ENCODE results near the gene MYMX.

Gene MYMX

GRCh38 chr6:44176130-44176761 is 40.5 kb upstream of the MYMX start:
- H3K4me1 ChIP-seq (ENCODE audit: control extremely low read depth in 1 of 4, control insufficient read depth in 4 of 4, insufficient read depth in 4 of 4, low read length in 3 of 4) = peaks cover 0 to 25% (median 23%) of the 10 kb centered on the region in 4 experiments
- no peaks in the 10 kb centered on the region for H3K9me3 ChIP-seq (ENCODE audit: control extremely low read depth in 1 of 5, control insufficient read depth in 4 of 5, insufficient read depth in 2 of 5, low read depth in 1 of 5, low read length in 4 of 5)
- ChIA-PET CTCF (interaction anchor here (0.6 to 4.2 kb wide), 21 partner anchors 13 to 137 kb away, joined by 3 to 44 read pairs (median 4); partner anchors contain the start of genes AARS2, CAPN11, MYMX and SLC29A1), POLR2A (interaction anchor here (0.9 to 1.4 kb wide), 4 partner anchors 10 to 81 kb away, joined by 3 to 6 read pairs (median 4); partner anchors contain the start of gene HSP90AB1)
- peak overlapping the region in 4 of 7 experiments; percentile 23 to 65 (median 46) for H3K4me3 ChIP-seq (ENCODE audit: control insufficient read depth in 1 of 7, extremely low read depth in 1 of 7, insufficient read depth in 4 of 7, low read depth in 2 of 7, low read length in 6 of 7)
- DNase-seq = no peak
- no peaks in the 10 kb centered on the region for H3K36me3 ChIP-seq (ENCODE audit: control insufficient read depth in 4 of 4, insufficient read depth in 4 of 4, low read length in 3 of 4)
- 87% methylated on average over 7 of the region's 15 CpGs for WGBS (ENCODE audit: insufficient coverage)
- H3K27me3 ChIP-seq (replicated peaks in 2 of 5; ENCODE audit: control insufficient read depth in 4 of 5, insufficient read depth in 5 of 5, low read length in 4 of 5) = no peaks in the 10 kb centered on the region
- H3K27ac ChIP-seq (ENCODE audit: insufficient read depth in 1 of 2, low read depth in 1 of 2, low read length in 2 of 2, poor library complexity in 1 of 2, severe bottlenecking in 2 of 2) = no peak overlapping the region

- H3K9me3 ChIP-seq (ENCODE audit: control extremely low read depth in 1 of 5, control insufficient read depth in 4 of 5, insufficient read depth in 2 of 5, low read depth in 1 of 5, low read length in 4 of 5) = no peaks in the 10 kb centered on the region
- ChIA-PET POLR2A (interaction anchor here (0.9 to 1.4 kb wide), 5 partner anchors 9 to 80 kb away, joined by 3 to 6 read pairs (median 4); partner anchors contain the start of gene HSP90AB1), CTCF (interaction anchor here (0.6 to 4.2 kb wide), 23 partner anchors 13 to 136 kb away, joined by 3 to 44 read pairs (median 4); partner anchors contain the start of genes AARS2, CAPN11, HSP90AB1 and MYMX)
- no peaks in the 10 kb centered on the region for H3K27me3 ChIP-seq (replicated peaks in 2 of 5; ENCODE audit: control insufficient read depth in 4 of 5, insufficient read depth in 5 of 5, low read length in 4 of 5)
- peak overlapping the region in 4 of 7 experiments; percentile 23 to 65 (median 46) for H3K4me3 ChIP-seq (ENCODE audit: control insufficient read depth in 1 of 7, extremely low read depth in 1 of 7, insufficient read depth in 4 of 7, low read depth in 2 of 7, low read length in 6 of 7)
- H3K27ac ChIP-seq (ENCODE audit: insufficient read depth in 1 of 2, low read depth in 1 of 2, low read length in 2 of 2, poor library complexity in 1 of 2, severe bottlenecking in 2 of 2) = peak overlapping the region in 1 of 2 experiments; percentile 55
- WGBS (ENCODE audit: insufficient coverage) = 21% methylated on average over 16 of the region's 24 CpGs
- peaks cover 0 to 25% (median 23%) of the 10 kb centered on the region in 4 experiments for H3K4me1 ChIP-seq (ENCODE audit: control extremely low read depth in 1 of 4, control insufficient read depth in 4 of 4, insufficient read depth in 4 of 4, low read length in 3 of 4)
- DNase-seq = peak; percentile 81 to 96 (median 96)
- H3K36me3 ChIP-seq (ENCODE audit: control insufficient read depth in 4 of 4, insufficient read depth in 4 of 4, low read length in 3 of 4) = no peaks in the 10 kb centered on the region
Observed at GRCh38 chr6:44176762-44177509, 39.8 kb upstream of the MYMX start.

GRCh38 chr6:44177691-44178423 is 38.9 kb upstream of the MYMX start:
- no peak for DNase-seq
- no peaks in the 10 kb centered on the region for H3K36me3 ChIP-seq (ENCODE audit: control insufficient read depth in 4 of 4, insufficient read depth in 4 of 4, low read length in 3 of 4)
- POLR2A ChIA-PET = interaction anchor here (0.9 to 1.4 kb wide), 3 partner anchors 8 to 79 kb away, joined by 3 to 4 read pairs (median 3); no protein-coding TSS in a partner anchor

GRCh38 chr6:44178424-44179071 is 38.2 kb upstream of the MYMX start:
- DNase-seq = no peak
- CTCF ChIA-PET = interaction anchor here (0.6 to 4.2 kb wide), 9 partner anchors 19 to 127 kb away, joined by 3 to 44 read pairs (median 3); no protein-coding TSS in a partner anchor
- WGBS (ENCODE audit: insufficient coverage) = 98% methylated on average over 7 of the region's 9 CpGs
- POLR2A ChIA-PET = no interaction called here
- no peak overlapping the region for H3K4me3 ChIP-seq (ENCODE audit: control insufficient read depth in 1 of 7, extremely low read depth in 1 of 7, insufficient read depth in 4 of 7, low read depth in 2 of 7, low read length in 6 of 7)
- no peaks in the 10 kb centered on the region for H3K27me3 ChIP-seq (replicated peaks in 2 of 5; ENCODE audit: control insufficient read depth in 4 of 5, insufficient read depth in 5 of 5, low read length in 4 of 5)
- H3K4me1 ChIP-seq (ENCODE audit: control extremely low read depth in 1 of 4, control insufficient read depth in 4 of 4, insufficient read depth in 4 of 4, low read length in 3 of 4) = peaks cover 0 to 20% (median 18%) of the 10 kb centered on the region in 4 experiments
- H3K9me3 ChIP-seq (ENCODE audit: control extremely low read depth in 1 of 5, control insufficient read depth in 4 of 5, insufficient read depth in 2 of 5, low read depth in 1 of 5, low read length in 4 of 5) = no peaks in the 10 kb centered on the region
- no peaks in the 10 kb centered on the region for H3K36me3 ChIP-seq (ENCODE audit: control insufficient read depth in 4 of 4, insufficient read depth in 4 of 4, low read length in 3 of 4)
- H3K27ac ChIP-seq (ENCODE audit: insufficient read depth in 1 of 2, low read depth in 1 of 2, low read length in 2 of 2, poor library complexity in 1 of 2, severe bottlenecking in 2 of 2) = no peak overlapping the region

More at GRCh38 chr6:44177691-44178423, 38.9 kb upstream of the MYMX start:
- Histone ChIP-seq H3K9me3 (ENCODE audit: control extremely low read depth in 1 of 5, control insufficient read depth in 4 of 5, insufficient read depth in 2 of 5, low read depth in 1 of 5, low read length in 4 of 5) (no peaks in the 10 kb centered on the region), H3K27me3 (replicated peaks in 2 of 5; ENCODE audit: control insufficient read depth in 4 of 5, insufficient read depth in 5 of 5, low read length in 4 of 5) (no peaks in the 10 kb centered on the region), H3K4me1 (ENCODE audit: control extremely low read depth in 1 of 4, control insufficient read depth in 4 of 4, insufficient read depth in 4 of 4, low read length in 3 of 4) (peaks cover 0 to 22% (median 21%) of the 10 kb centered on the region in 4 experiments), H3K27ac (ENCODE audit: insufficient read depth in 1 of 2, low read depth in 1 of 2, low read length in 2 of 2, poor library complexity in 1 of 2, severe bottlenecking in 2 of 2) (no peak overlapping the region), H3K4me3 (ENCODE audit: control insufficient read depth in 1 of 7, extremely low read depth in 1 of 7, insufficient read depth in 4 of 7, low read depth in 2 of 7, low read length in 6 of 7) (no peak overlapping the region)
- WGBS (ENCODE audit: insufficient coverage) = 94% methylated on average over 10 of the region's 13 CpGs
- CTCF ChIA-PET = interaction anchor here (0.9 to 4.2 kb wide), 13 partner anchors 12 to 128 kb away, joined by 3 to 44 read pairs (median 4); partner anchors contain the start of gene HSP90AB1

GRCh38 chr6:44179072-44179536 is 37.6 kb upstream of the MYMX start:
- Histone ChIP-seq H3K9me3 (ENCODE audit: control extremely low read depth in 1 of 5, control insufficient read depth in 4 of 5, insufficient read depth in 2 of 5, low read depth in 1 of 5, low read length in 4 of 5) (no peaks in the 10 kb centered on the region), H3K36me3 (ENCODE audit: control insufficient read depth in 4 of 4, insufficient read depth in 4 of 4, low read length in 3 of 4) (no peaks in the 10 kb centered on the region), H3K27me3 (replicated peaks in 2 of 5; ENCODE audit: control insufficient read depth in 4 of 5, insufficient read depth in 5 of 5, low read length in 4 of 5) (no peaks in the 10 kb centered on the region), H3K4me1 (ENCODE audit: control extremely low read depth in 1 of 4, control insufficient read depth in 4 of 4, insufficient read depth in 4 of 4, low read length in 3 of 4) (peaks cover 0 to 20% (median 18%) of the 10 kb centered on the region in 4 experiments), H3K4me3 (ENCODE audit: control insufficient read depth in 1 of 7, extremely low read depth in 1 of 7, insufficient read depth in 4 of 7, low read depth in 2 of 7, low read length in 6 of 7) (no peak overlapping the region), H3K27ac (ENCODE audit: insufficient read depth in 1 of 2, low read depth in 1 of 2, low read length in 2 of 2, poor library complexity in 1 of 2, severe bottlenecking in 2 of 2) (no peak overlapping the region)
- 91% methylated on average over 3 of the region's 4 CpGs for WGBS (ENCODE audit: insufficient coverage)
- ChIA-PET POLR2A (no interaction called here), CTCF (interaction anchor here (0.6 to 1.3 kb wide), 6 partner anchors 22 to 126 kb away, joined by 3 to 4 read pairs (median 3); no protein-coding TSS in a partner anchor)
- DNase-seq = no peak

GRCh38 chr6:44179648-44180047 is 37.1 kb upstream of the MYMX start:
- Histone ChIP-seq H3K4me3 (ENCODE audit: control insufficient read depth in 1 of 7, extremely low read depth in 1 of 7, insufficient read depth in 4 of 7, low read depth in 2 of 7, low read length in 6 of 7) (no peak overlapping the region), H3K27ac (ENCODE audit: insufficient read depth in 1 of 2, low read depth in 1 of 2, low read length in 2 of 2, poor library complexity in 1 of 2, severe bottlenecking in 2 of 2) (no peak overlapping the region), H3K4me1 (ENCODE audit: control extremely low read depth in 1 of 4, control insufficient read depth in 4 of 4, insufficient read depth in 4 of 4, low read length in 3 of 4) (peaks cover 0 to 20% (median 18%) of the 10 kb centered on the region in 4 experiments), H3K36me3 (ENCODE audit: control insufficient read depth in 4 of 4, insufficient read depth in 4 of 4, low read length in 3 of 4) (no peaks in the 10 kb centered on the region), H3K9me3 (ENCODE audit: control extremely low read depth in 1 of 5, control insufficient read depth in 4 of 5, insufficient read depth in 2 of 5, low read depth in 1 of 5, low read length in 4 of 5) (no peaks in the 10 kb centered on the region), H3K27me3 (replicated peaks in 2 of 5; ENCODE audit: control insufficient read depth in 4 of 5, insufficient read depth in 5 of 5, low read length in 4 of 5) (no peaks in the 10 kb centered on the region)
- no peak for DNase-seq
- 100% methylated on average over 6 of the region's 7 CpGs for WGBS (ENCODE audit: insufficient coverage)
- ChIA-PET POLR2A (no interaction called here), CTCF (no interaction called here)
